Activated T-cell treated with anti-CD3 and anti-CD28 coated beads, Interleukin-2, amount 50 U/mL, for 48 hours (primary cell): Measurements from ENCODE around the gene RNASE4.

Experiments
- DNase-seq, 2 experiments: peaks; one replicate each; pipeline ENCODE4 v3.0.0-alpha.2; 2020

Gene RNASE4

DNA sequence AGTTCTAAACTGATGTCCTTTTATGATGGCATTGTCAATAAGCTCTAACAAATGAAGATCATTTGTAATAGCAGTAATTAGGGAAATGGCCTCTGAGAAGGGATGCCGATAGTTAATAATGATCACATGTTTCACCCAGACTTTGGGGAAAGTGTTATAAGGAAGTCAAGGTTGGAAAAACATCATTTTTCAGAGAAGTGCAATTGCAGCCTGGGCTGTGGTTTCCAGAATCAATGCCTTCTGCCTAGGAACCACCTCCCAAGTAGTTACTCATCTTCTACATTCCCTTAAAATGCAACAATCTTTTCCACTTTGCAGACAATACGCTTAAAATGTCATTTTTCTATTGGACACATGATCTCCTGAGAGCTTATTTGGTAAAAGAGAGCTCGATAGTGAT lies 62.2 kb downstream of the RNASE4 start:
- no peak for DNase-seq

DNA sequence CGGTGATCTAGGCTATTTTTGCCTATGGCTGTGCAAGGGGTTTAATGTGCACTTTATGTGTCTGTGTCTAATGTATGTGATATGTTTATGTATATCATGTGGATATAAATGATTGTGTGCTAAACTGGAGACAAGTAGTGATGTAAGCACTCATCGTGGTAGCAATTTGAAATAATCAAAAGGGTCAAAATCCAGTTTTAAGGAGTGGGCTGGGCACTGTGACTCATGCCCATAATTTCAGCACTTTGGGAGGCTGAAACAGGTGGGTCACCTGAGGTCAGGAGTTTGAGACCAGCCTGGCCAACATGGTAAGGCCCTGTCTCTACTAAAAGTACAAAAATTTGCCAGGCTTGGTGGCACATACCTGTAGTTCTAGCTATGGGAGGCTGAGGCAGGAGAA lies 64.1 kb downstream of the RNASE4 start:
- DNase-seq, result no peak

DNA sequence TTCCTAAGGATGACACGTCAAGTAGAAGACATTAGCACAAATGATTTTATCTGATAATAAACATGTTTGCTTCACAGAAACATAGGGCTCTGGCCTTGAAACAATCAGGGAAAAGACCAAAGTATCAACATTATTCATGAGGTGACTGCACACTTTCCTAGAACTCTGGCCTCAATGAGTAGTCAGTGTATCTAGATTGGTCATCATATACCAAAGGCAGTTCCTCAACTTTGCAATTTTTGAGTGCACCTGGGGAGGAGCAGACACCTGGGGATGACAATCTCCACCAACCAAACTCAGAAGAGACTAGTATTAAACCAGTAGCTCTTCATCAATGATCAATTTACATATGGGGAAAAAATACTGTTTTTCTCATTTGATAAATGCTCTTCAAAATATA lies 65.8 kb downstream of the RNASE4 start:
- no peak for DNase-seq
